ENCODE measurements around the gene TIGD6. TPM values are rescaled to one million over a fixed set of nuclear protein-coding genes. Genes with fewer than 3 reads are reported as not detected.

TIGD6 gene
- total RNA-seq, 1 experiment from 2014 or later: 2.1 TPM

GRCh38 chr5:150015415-150015814, 15.0 kb upstream of the TIGD6 start:
- Histone ChIP-seq H4K20me1 (ENCODE audit: insufficient read depth) (no peaks in the 10 kb centered on the region), H2AFZ (ENCODE audit: low read depth, low read length, poor library complexity, severe bottlenecking) (no peak overlapping the region), H3K36me3 (ENCODE audit: control insufficient read depth in 1 of 2, insufficient read depth in 2 of 2, low read length in 2 of 2) (peaks cover 52 to 92% of the 10 kb centered on the region in 2 experiments), H3K79me2 (ENCODE audit: insufficient read depth, low read length) (peaks cover 90% of the 10 kb centered on the region), H3K4me3 (replicated peaks in 1 of 2; ENCODE audit: low read depth in 1 of 2, low read length in 2 of 2) (no peak overlapping the region), H3K27me3 (ENCODE audit: insufficient read depth, low read length) (no peaks in the 10 kb centered on the region), H3K9me2 (ENCODE audit: insufficient read depth) (no peaks in the 10 kb centered on the region), H3K9ac (ENCODE audit: low read length) (no peak overlapping the region), H3K4me2 (ENCODE audit: low read length) (no peak overlapping the region), H3K4me1 (ENCODE audit: control insufficient read depth in 1 of 2, insufficient read depth in 2 of 2, low read length in 2 of 2) (peaks cover 13 to 43% of the 10 kb centered on the region in 2 experiments), H3K27ac (ENCODE audit: low read depth, low read length) (no peak overlapping the region), H3K9me3 (ENCODE audit: control insufficient read depth in 1 of 2, insufficient read depth in 1 of 2, low read depth in 1 of 2, low read length in 2 of 2) (peaks cover 0 to 18% of the 10 kb centered on the region in 2 experiments; a peak in 1 of 4 replicates)
- ChIA-PET RAD21 (ENCODE audit: low non-redundant PET in 1 of 2, low total read pairs in 2 of 2, uncharacterized antibody in 2 of 2, unreplicated experiment in 2 of 2) (no interaction called here), POLR2A (no interaction called here), CTCF (no interaction called here)
- BruUV-seq (replicated peaks): no TSS peak
- TF ChIP-seq POLR2AphosphoS5 (IDR thresholded peaks at IDR 0.05; ENCODE audit: low read depth, low read length) (no peak), SIN3A (IDR thresholded peaks at IDR 0.05; ENCODE audit: low read depth) (no peak), EZH2 (IDR thresholded peaks at IDR 0.05) (no peak), SRF (IDR thresholded peaks at IDR 0.05; ENCODE audit: low read depth) (no peak), CBX3 (IDR thresholded peaks at IDR 0.05; ENCODE audit: low read depth) (no peak), ELF1 (IDR thresholded peaks at IDR 0.05; ENCODE audit: borderline replicate concordance, low read depth) (no peak), SP1 (IDR thresholded peaks at IDR 0.05; ENCODE audit: low read depth) (no peak), TCF7L2 (IDR thresholded peaks at IDR 0.05; ENCODE audit: borderline replicate concordance, extremely low read depth, insufficient read depth, insufficient read length) (no peak), ZBTB33 (IDR thresholded peaks at IDR 0.05; ENCODE audit: extremely low read depth, insufficient replicate concordance, low read length) (no peak), FOSL1 (IDR thresholded peaks at IDR 0.05; ENCODE audit: low read depth) (no peak), RAD21 (IDR thresholded peaks at IDR 0.05; ENCODE audit: low read depth) (no peak)
- ATAC-seq (no peak), DNase-seq (ENCODE audit: low read depth, low spot score) (no peak)
- intact Hi-C loops (cut with micrococcal nuclease): no loop called here

Measured in HCT116 (cell line).